B cell (primary cell): ENCODE measurements around the gene CDCA7.

Experiments used
- EZH2 ChIP-seq: IDR thresholded peaks from 2 replicates; pipeline ENCODE4 v1.6.1; 2012; ENCODE audit warnings: borderline replicate concordance, low read depth, mild to moderate bottlenecking, moderate library complexity, low read length; ENCODE audit not compliant: insufficient read depth, poor library complexity, severe bottlenecking
- TF ChIP-seq, protein P1 (sequence below): fragments of 200-600 bp; IDR thresholded peaks from one replicate; pipeline ENCODE4 v1.8.0; 2022; ENCODE audit warnings: antibody characterized with exemption, mild to moderate bottlenecking

DNA sequence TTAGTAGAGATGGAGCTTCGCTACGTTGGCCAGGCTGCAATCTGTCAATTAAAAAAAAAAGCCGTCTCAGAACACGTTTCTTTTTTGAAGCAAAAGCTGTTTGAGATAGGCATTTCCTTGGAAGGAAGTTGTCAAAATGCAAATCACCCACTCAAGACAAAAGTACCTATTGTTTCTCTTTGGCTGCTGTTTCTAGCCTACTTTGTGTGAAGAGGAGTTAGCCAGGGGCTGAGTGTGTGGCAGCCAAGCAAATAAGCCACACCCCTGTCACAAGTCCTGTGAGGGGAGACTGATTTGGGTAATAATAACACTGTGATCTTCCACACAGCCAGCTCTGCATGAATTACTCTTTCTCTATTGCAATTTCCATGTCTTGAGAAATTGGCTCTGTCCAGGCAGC lies 47.4 kb upstream of the CDCA7 start:
- TF ChIP-seq, protein P1, sequence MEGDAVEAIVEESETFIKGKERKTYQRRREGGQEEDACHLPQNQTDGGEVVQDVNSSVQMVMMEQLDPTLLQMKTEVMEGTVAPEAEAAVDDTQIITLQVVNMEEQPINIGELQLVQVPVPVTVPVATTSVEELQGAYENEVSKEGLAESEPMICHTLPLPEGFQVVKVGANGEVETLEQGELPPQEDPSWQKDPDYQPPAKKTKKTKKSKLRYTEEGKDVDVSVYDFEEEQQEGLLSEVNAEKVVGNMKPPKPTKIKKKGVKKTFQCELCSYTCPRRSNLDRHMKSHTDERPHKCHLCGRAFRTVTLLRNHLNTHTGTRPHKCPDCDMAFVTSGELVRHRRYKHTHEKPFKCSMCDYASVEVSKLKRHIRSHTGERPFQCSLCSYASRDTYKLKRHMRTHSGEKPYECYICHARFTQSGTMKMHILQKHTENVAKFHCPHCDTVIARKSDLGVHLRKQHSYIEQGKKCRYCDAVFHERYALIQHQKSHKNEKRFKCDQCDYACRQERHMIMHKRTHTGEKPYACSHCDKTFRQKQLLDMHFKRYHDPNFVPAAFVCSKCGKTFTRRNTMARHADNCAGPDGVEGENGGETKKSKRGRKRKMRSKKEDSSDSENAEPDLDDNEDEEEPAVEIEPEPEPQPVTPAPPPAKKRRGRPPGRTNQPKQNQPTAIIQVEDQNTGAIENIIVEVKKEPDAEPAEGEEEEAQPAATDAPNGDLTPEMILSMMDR = no peak
- TF ChIP-seq EZH2 = no peak
